Adrenal gland (tissue), 12 donors: ENCODE data around the gene SDF4. TPM values are rescaled to one million over a fixed set of nuclear protein-coding genes. Genes with fewer than 3 reads are reported as not detected.
A peak's percentile ranks its signal among the peaks of the same experiment; 100 is the strongest.

Experiments
- DNase-seq, 7 donors: peaks; one replicate each; pipeline ENCODE4 v3.0.0-alpha.2; 2019 to 2020
- H3K27ac ChIP-seq, 5 donors: fragments of 200-600 bp; sonication (generic) in 4 of 5; 1 replicate in 3 of 5; 2 replicates in 2 of 5; pipeline versions ENCODE4 v1.5.1 to v1.8.0; 2016 to 2020; ENCODE audit warnings: mild to moderate bottlenecking in 1 of 5
- H3K27me3 ChIP-seq: fragments of 200-600 bp; 2 replicates; pipeline ENCODE4 v1.8.0; 2021
- H3K36me3 ChIP-seq, 2 donors: fragments of 200-600 bp; replicated peaks in 1 of 2; 1 replicate in 1 of 2; 2 replicates in 1 of 2; pipeline versions ENCODE4 v1.5.1 to v1.8.0; 2018 to 2022
- H3K4me1 ChIP-seq, 2 donors: fragments of 200-600 bp; replicated peaks in 1 of 2; 1 replicate in 1 of 2; 2 replicates in 1 of 2; pipeline versions ENCODE4 v1.5.1 to v1.8.0; 2018 to 2021
- H3K4me3 ChIP-seq, 4 donors: fragments of 200-600 bp; sonication (generic) in 3 of 4; one replicate each; pipeline ENCODE4 v1.5.1; 2016 to 2018
- H3K9me3 ChIP-seq, 3 donors: fragments of 200-600 bp; sonication (generic) in 1 of 3; replicated peaks in 1 of 3; 1 replicate in 2 of 3; 2 replicates in 1 of 3; pipeline versions ENCODE4 v1.5.1 to v1.8.0; 2016 to 2021
- CTCF ChIP-seq, 6 experiments: fragments of 450-650 bp in 4 of 6; fragments of 200-600 bp in 2 of 6; sonication (generic) in 1 of 6; IDR thresholded peaks; 1 replicate in 5 of 6; 2 replicates in 1 of 6; pipeline versions ENCODE4 v1.5.1 to v1.8.0; 2016 to 2021; ENCODE audit warnings: antibody characterized with exemption in 6 of 6, mild to moderate bottlenecking in 2 of 6, moderate library complexity in 1 of 6
- POLR2A ChIP-seq, 2 donors: fragments of 450-650 bp; IDR thresholded peaks; one replicate each; pipeline ENCODE4 v1.6.1; 2017; ENCODE audit warnings: antibody characterized with exemption in 2 of 2, mild to moderate bottlenecking in 2 of 2, moderate library complexity in 1 of 2
- WGBS, 4 donors: extraction: QIAGEN DNeasy Blood & Tissue Kit in 2 of 4; methylation state at CpG; one replicate each; pipeline versions ENCODE4 v1.1.5 to v1.1.7; 2013 to 2017; 5-methylcytosine and 5-hydroxymethylcytosine counted together
- intact Hi-C, 2 donors: fragments of 100-400 bp; cut with DNase I; formaldehyde crosslinking; loops; one replicate each; pipeline versions ENCODE4 v1.14.1 to v1.15.0; 2022 to 2023
- polyA plus RNA-seq, 3 donors: library from polyadenylated mRNA; stranded (reverse); fragments of 200-250 nt in 2 of 3; fragments of 350-450 nt in 1 of 3; fragmentation: Illumina TruSeq in 1 of 3; extraction: RNeasy Lipid Tissue Mini Kit (QIAGEN cat#74804) in 1 of 3; gene quantifications; one replicate each; pipeline ENCODE4 v1.2.3, GENCODE V29; 2013 to 2014
- total RNA-seq, 9 donors: library from RNA; depleted of rRNA in 4 of 9; stranded (reverse); fragments of >200 nt in 4 of 9; fragments of 120-200 nt in 1 of 9; fragmentation: NEBNext Ultra II Directional in 1 of 9; extraction: Animal tissue kit (Norgen Biotek cat#: 25700) in 1 of 9; gene quantifications; one replicate each; pipeline versions ENCODE4 v1.1.0 to v1.2.4, GENCODE V29; 2013 to 2023
- donor health status: healthy with polysubstance abuse.
- donor health status: Bipolar disorder and iron deficiency.
- donor health status: DM: yes; HTN: yes; CAD: no.
- donor health status: DM: no; HTN: no; CAD: no.
- donor health status: DM: no; HTN: no; CAD: no.
- donor health status: DM: yes; HTN: yes; CAD: no.

The SDF4 gene
- total and polyA plus RNA-seq, 12 donors, result 49.4 to 221 (median 142) TPM

GRCh38 chr1:1235016-1235744, 3.4 kb upstream of the SDF4 start:
- TF ChIP-seq CTCF (IDR thresholded peaks at IDR 0.05), result no peak
- no peak for TF ChIP-seq POLR2A (IDR thresholded peaks at IDR 0.05)

GRCh38 chr1:1234180-1234808, 2.5 kb upstream of the SDF4 start:
- H3K9me3 ChIP-seq, result no peaks in the 10 kb centered on the region
- peaks cover 21 to 28% of the 10 kb centered on the region in 2 donors for H3K4me1 ChIP-seq
- intact Hi-C loops, result no loop called here
- 94 to 97% (median 96%) methylated on average over 18 to 28 of the region's 28 CpGs for WGBS, 4 donors
- TF ChIP-seq CTCF (IDR thresholded peaks at IDR 0.05), result no peak
- TF ChIP-seq POLR2A (IDR thresholded peaks at IDR 0.05), result no peak
- H3K27ac ChIP-seq, result no peak overlapping the region
- DNase-seq, result no peak
- H3K36me3 ChIP-seq, result no peaks in the 10 kb centered on the region
- H3K4me3 ChIP-seq, result no peak overlapping the region
- H3K27me3 ChIP-seq, result peaks cover 7% of the 10 kb centered on the region

More at GRCh38 chr1:1235016-1235744, 3.4 kb upstream of the SDF4 start:
- Histone ChIP-seq H3K27me3 (peaks cover 7% of the 10 kb centered on the region), H3K4me1 (peaks cover 15 to 19% of the 10 kb centered on the region in 2 donors), H3K27ac (no peak overlapping the region), H3K36me3 (no peaks in the 10 kb centered on the region), H3K9me3 (no peaks in the 10 kb centered on the region), H3K4me3 (no peak overlapping the region)
- DNase-seq, result no peak
- WGBS, 4 donors, result 87 to 92% (median 91%) methylated on average over 15 to 27 of the region's 27 CpGs
- intact Hi-C loops, result no loop called here

GRCh38 chr1:1233567-1233892, 1.7 kb upstream of the SDF4 start:
- DNase-seq, result no peak
- Histone ChIP-seq H3K27ac (no peak overlapping the region), H3K27me3 (peaks cover 5% of the 10 kb centered on the region), H3K9me3 (no peaks in the 10 kb centered on the region), H3K4me1 (peaks cover 21 to 30% of the 10 kb centered on the region in 2 donors), H3K4me3 (no peak overlapping the region), H3K36me3 (peaks cover 0 to 3% of the 10 kb centered on the region in 2 donors)
- TF ChIP-seq CTCF (IDR thresholded peaks at IDR 0.05) (no peak), POLR2A (IDR thresholded peaks at IDR 0.05) (no peak)
- 96 to 98% (median 97%) methylated on average over 15 of the region's 15 CpGs for WGBS, 4 donors
- intact Hi-C loops, result no loop called here

GRCh38 chr1:1232796-1233566, 1.2 kb upstream of the SDF4 start:
- 66 to 97% (median 76%) methylated on average over 13 to 98 of the region's 98 CpGs for WGBS, 4 donors
- H3K4me1 ChIP-seq, result peaks cover 21 to 30% of the 10 kb centered on the region in 2 donors
- intact Hi-C loops, result no loop called here
- no peaks in the 10 kb centered on the region for H3K9me3 ChIP-seq
- H3K27ac ChIP-seq, result no peak overlapping the region
- peak overlapping the region in 1 of 4 donors; percentile 63 for H3K4me3 ChIP-seq
- H3K36me3 ChIP-seq, result peaks cover 0 to 9% of the 10 kb centered on the region in 2 donors
- peak in 1 of 7 donors; percentile 63 for DNase-seq
- H3K27me3 ChIP-seq, result no peaks in the 10 kb centered on the region
- TF ChIP-seq POLR2A (IDR thresholded peaks at IDR 0.05) (no peak), CTCF (IDR thresholded peaks at IDR 0.05) (no peak)
